ENCODE measurements around the gene KCTD7. TPM values are rescaled to one million over a fixed set of nuclear protein-coding genes. Genes with fewer than 3 reads are reported as not detected.
"Not testable (repeated sequence)": the region's sequence is repeated elsewhere in the genome, so short reads cannot be mapped to it uniquely, and the experiment has no call there.

KCTD7 gene
- total RNA-seq, 1 experiment from 2014 or later: 5.5 TPM

DNA sequence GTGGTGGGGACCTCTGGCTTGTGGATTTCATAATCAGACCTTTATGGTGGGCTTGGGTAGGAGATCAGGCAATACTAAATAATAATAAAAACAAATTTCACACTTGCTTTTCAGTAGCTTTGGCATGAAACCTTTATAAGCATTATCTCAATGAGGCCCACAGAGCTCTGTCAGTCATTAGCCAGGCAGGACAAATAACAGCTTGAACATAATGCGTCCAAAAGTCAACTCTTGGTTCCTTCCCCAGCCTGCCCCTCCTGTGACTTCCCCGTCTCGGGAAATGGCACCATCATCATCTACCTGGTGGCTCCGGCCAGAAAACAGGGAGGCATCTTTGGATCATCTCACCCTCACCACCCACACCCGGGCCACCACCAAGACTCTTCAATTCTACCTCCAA, 40.8 kb downstream of the KCTD7 start:
- intact Hi-C loops (cut with micrococcal nuclease; ENCODE audit: unreplicated experiment): no loop called here
- no peak overlapping the region for H3K4me3 Mint-ChIP-seq (ENCODE audit: low read depth, unreplicated experiment)
- no peak for DNase-seq
- TF ChIP-seq CTCF (IDR thresholded peaks at IDR 0.05; ENCODE audit: unreplicated experiment): no peak
- H3K27me3 Mint-ChIP-seq (ENCODE audit: unreplicated experiment): no peaks in the 10 kb centered on the region
- H3K4me1 Mint-ChIP-seq (ENCODE audit: low read depth, unreplicated experiment): no peaks in the 10 kb centered on the region
- BruUV-seq (replicated peaks): no TSS peak
- peaks cover 5% of the 10 kb centered on the region for H3K36me3 Mint-ChIP-seq (ENCODE audit: insufficient read depth, unreplicated experiment)
- H3K27ac Mint-ChIP-seq (ENCODE audit: unreplicated experiment): no peak overlapping the region
- no peaks in the 10 kb centered on the region for H3K9me3 Mint-ChIP-seq (ENCODE audit: low read depth, unreplicated experiment)
- CTCF ChIA-PET: no interaction called here

GRCh38 chr7:66671034-66671433, 42.4 kb downstream of the KCTD7 start:
- Mint-ChIP-seq H3K4me3 (ENCODE audit: low read depth, unreplicated experiment) (no peak overlapping the region), H3K27me3 (ENCODE audit: unreplicated experiment) (no peaks in the 10 kb centered on the region), H3K9me3 (ENCODE audit: low read depth, unreplicated experiment) (no peaks in the 10 kb centered on the region), H3K4me1 (ENCODE audit: low read depth, unreplicated experiment) (no peaks in the 10 kb centered on the region), H3K36me3 (ENCODE audit: insufficient read depth, unreplicated experiment) (peaks cover 5% of the 10 kb centered on the region), H3K27ac (ENCODE audit: unreplicated experiment) (no peak overlapping the region)
- CTCF ChIA-PET: no interaction called here
- no peak for DNase-seq
- no TSS peak for BruUV-seq (replicated peaks)
- intact Hi-C loops (cut with micrococcal nuclease; ENCODE audit: unreplicated experiment): no loop called here
- TF ChIP-seq CTCF (IDR thresholded peaks at IDR 0.05; ENCODE audit: unreplicated experiment): no peak

DNA sequence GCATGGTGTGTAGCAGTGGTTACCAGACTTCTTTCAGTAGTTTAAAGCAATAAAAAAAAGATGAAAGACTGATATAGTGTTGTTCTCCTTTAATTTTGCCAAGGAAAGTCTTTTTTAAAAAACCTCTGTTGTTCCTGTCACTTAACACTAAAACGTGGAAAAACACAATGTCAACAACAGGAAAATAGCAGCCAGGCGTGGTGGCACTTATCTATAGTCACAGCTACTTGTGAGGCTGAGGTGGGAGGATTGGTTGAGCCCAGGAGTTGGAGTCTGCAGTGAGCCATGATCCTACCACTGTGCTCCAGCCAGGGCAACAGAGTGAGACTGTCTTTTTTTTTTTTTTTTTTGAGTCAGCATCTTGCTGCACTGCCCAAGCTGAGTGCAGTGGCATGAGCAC, 42.8 kb downstream of the KCTD7 start:
- intact Hi-C loops (cut with micrococcal nuclease; ENCODE audit: unreplicated experiment); BruUV-seq (replicated peaks); H3K4me3 Mint-ChIP-seq (ENCODE audit: low read depth, unreplicated experiment); CTCF ChIA-PET; H3K27me3 Mint-ChIP-seq (ENCODE audit: unreplicated experiment); DNase-seq; H3K27ac Mint-ChIP-seq (ENCODE audit: unreplicated experiment); H3K9me3 Mint-ChIP-seq (ENCODE audit: low read depth, unreplicated experiment); H3K4me1 Mint-ChIP-seq (ENCODE audit: low read depth, unreplicated experiment); H3K36me3 Mint-ChIP-seq (ENCODE audit: insufficient read depth, unreplicated experiment): not testable (repeated sequence)

DNA sequence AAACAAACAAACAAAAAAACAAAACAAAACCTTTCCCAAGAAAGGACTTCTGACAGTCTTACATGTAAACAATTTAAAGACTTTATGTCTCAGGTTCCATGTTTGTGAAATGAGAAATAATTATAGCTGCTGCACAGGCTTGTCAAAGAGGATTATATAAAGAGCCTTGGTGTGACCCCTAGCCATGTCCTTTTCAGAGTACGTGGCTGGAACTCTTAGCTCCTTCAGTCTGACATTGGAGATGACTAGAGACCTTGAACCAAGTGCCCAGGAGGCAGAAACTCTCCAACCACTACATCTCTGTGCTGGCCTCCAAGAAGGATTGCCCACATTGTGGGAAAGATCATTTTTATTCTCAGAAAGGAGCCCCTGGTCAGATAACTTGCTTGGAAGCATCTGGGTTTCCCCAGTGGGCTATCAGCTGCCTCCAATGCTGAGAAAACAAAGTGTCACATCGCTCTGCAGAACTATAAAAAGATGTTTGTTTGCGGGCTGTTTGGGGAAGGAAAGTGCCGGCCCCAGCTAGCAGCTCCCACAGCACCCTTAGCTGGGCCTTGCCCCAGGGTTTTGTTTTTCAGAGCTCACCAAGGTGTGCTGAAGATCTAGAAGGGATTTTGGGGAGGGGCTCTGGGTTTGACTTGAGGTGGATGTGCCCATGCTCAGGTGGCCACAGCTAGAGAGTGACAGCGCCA, 43.9 kb downstream of the KCTD7 start:
- H3K27me3 Mint-ChIP-seq (ENCODE audit: unreplicated experiment); H3K9me3 Mint-ChIP-seq (ENCODE audit: low read depth, unreplicated experiment); H3K27ac Mint-ChIP-seq (ENCODE audit: unreplicated experiment); H3K36me3 Mint-ChIP-seq (ENCODE audit: insufficient read depth, unreplicated experiment); CTCF ChIA-PET; DNase-seq; H3K4me1 Mint-ChIP-seq (ENCODE audit: low read depth, unreplicated experiment); H3K4me3 Mint-ChIP-seq (ENCODE audit: low read depth, unreplicated experiment); BruUV-seq (replicated peaks); intact Hi-C loops (cut with micrococcal nuclease; ENCODE audit: unreplicated experiment): not testable (repeated sequence)

DNA sequence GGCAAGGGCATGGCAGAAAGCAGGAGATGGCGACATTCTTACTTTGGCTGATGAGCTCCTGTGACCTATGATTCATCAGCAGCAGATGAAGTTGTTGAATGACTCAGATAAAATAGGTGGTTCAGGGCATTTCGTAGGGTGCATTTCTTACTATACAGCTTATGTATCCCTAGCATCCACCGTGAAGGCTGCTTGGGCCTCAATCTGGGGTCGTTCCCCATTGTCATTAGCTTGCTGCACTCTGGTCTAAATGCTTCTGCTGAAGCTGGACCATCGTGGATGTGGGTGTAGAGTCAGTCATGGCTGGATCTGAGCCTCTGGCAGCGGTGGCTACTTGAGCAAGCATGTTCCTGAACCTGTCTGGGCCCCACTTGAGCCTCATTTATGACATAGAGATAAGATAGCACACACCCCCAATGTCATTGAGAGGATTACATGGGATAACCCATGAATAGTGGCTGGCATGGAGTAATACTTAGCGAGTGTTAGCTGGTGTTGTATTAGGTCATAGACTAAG, 44.5 kb downstream of the KCTD7 start:
- H3K4me1 Mint-ChIP-seq (ENCODE audit: low read depth, unreplicated experiment); CTCF ChIA-PET; intact Hi-C loops (cut with micrococcal nuclease; ENCODE audit: unreplicated experiment); DNase-seq; H3K4me3 Mint-ChIP-seq (ENCODE audit: low read depth, unreplicated experiment); H3K27ac Mint-ChIP-seq (ENCODE audit: unreplicated experiment); BruUV-seq (replicated peaks); H3K27me3 Mint-ChIP-seq (ENCODE audit: unreplicated experiment); H3K36me3 Mint-ChIP-seq (ENCODE audit: insufficient read depth, unreplicated experiment); H3K9me3 Mint-ChIP-seq (ENCODE audit: low read depth, unreplicated experiment): not testable (repeated sequence)

DNA sequence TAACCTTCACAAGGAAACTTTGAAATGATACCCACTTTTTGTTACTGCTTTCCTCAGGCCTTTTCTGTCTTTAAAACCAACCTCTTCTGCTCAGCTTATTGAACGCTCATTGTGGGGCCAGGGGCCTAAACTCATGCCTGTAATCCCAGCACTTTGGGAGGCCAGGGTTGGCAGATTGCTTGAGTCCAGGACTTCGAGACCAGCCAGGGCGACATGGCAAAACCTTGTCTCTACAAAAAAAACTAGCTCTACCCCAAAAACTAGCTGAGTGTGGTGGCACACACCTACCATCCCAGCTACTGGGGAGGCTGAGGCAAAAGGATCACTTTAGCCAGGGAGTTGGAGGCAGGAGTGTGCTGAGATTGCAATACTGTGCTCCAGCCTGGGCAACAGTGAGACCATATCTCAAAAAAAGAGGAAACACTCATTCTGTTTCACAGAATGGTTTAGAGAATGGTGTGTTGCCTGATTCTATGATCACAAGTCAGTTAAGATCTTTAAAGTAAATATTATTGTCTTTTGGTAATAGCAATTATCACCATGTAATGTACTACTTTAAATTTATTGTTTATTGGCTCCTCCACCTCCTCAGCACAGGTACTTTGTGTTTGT, 51.1 kb downstream of the KCTD7 start:
- intact Hi-C loops (cut with micrococcal nuclease; ENCODE audit: unreplicated experiment): no loop called here
- Mint-ChIP-seq H3K4me3 (ENCODE audit: low read depth, unreplicated experiment) (no peak overlapping the region), H3K27ac (ENCODE audit: unreplicated experiment) (no peak overlapping the region), H3K36me3 (ENCODE audit: insufficient read depth, unreplicated experiment) (peaks cover 22% of the 10 kb centered on the region), H3K9me3 (ENCODE audit: low read depth, unreplicated experiment) (no peaks in the 10 kb centered on the region), H3K4me1 (ENCODE audit: low read depth, unreplicated experiment) (peaks cover 8% of the 10 kb centered on the region), H3K27me3 (ENCODE audit: unreplicated experiment) (no peaks in the 10 kb centered on the region)
- BruUV-seq (replicated peaks): no TSS peak
- DNase-seq: no peak
- no peak for TF ChIP-seq CTCF (IDR thresholded peaks at IDR 0.05; ENCODE audit: unreplicated experiment)
- CTCF ChIA-PET: no interaction called here

All from Calu3 (cell line).